ENCODE measurements around the gene HOXC5. TPM values are rescaled to one million over a fixed set of nuclear protein-coding genes. Genes with fewer than 3 reads are reported as not detected.

HOXC5 gene
- total RNA-seq, 1 experiment from 2014 or later = 3.4 TPM

GRCh38 chr12:54054742-54055194 lies 21.9 kb downstream of the HOXC5 start:
- no peaks in the 10 kb centered on the region for H3K27me3 Mint-ChIP-seq (ENCODE audit: insufficient read depth, unreplicated experiment)
- H3K9me3 Mint-ChIP-seq (ENCODE audit: unreplicated experiment) = no peaks in the 10 kb centered on the region
- peak overlapping the region; percentile 51 for H3K4me3 Mint-ChIP-seq (ENCODE audit: unreplicated experiment)
- Histone ChIP-seq H3K27me3 (replicated peaks; ENCODE audit: control insufficient read depth, insufficient read depth, low read length) (no peaks in the 10 kb centered on the region), H3K9me3 (no peaks in the 10 kb centered on the region), H3K36me3 (ENCODE audit: control insufficient read depth, insufficient read depth, low read length) (no peaks in the 10 kb centered on the region), H3K4me3 (ENCODE audit: low read depth, low read length) (peak overlapping the region; percentile 38; the same call in 1 of the 2 replicates), H3K4me1 (peaks cover 14% of the 10 kb centered on the region)
- ChIA-PET CTCF (no interaction called here), POLR2A (interaction anchor here (1.3 kb wide), 1 partner anchor 38 kb away, joined by 3 read pairs; no protein-coding TSS in a partner anchor)
- intact Hi-C loops (cut with micrococcal nuclease; ENCODE audit: unreplicated experiment) = no loop called here
- DNase-seq = no peak
- H3K36me3 Mint-ChIP-seq (ENCODE audit: insufficient read depth, unreplicated experiment) = peaks cover 6% of the 10 kb centered on the region
- TF ChIP-seq CTCF (IDR thresholded peaks at IDR 0.05; ENCODE audit: insufficient read depth in 1 of 2, low read depth in 1 of 2, low read length in 1 of 2, severe bottlenecking in 1 of 2, unreplicated experiment in 1 of 2) = no peak
- H3K27ac Mint-ChIP-seq (ENCODE audit: unreplicated experiment) = no peak overlapping the region
- no TSS peak for BruUV-seq (replicated peaks)
- H3K4me1 Mint-ChIP-seq (ENCODE audit: low read depth, unreplicated experiment) = peaks cover 24% of the 10 kb centered on the region

GRCh38 chr12:54055552-54055951 lies 22.7 kb downstream of the HOXC5 start:
- Histone ChIP-seq H3K36me3 (ENCODE audit: control insufficient read depth, insufficient read depth, low read length) (no peaks in the 10 kb centered on the region), H3K9me3 (no peaks in the 10 kb centered on the region), H3K4me3 (ENCODE audit: low read depth, low read length) (no peak overlapping the region), H3K4me1 (peaks cover 14% of the 10 kb centered on the region), H3K27me3 (replicated peaks; ENCODE audit: control insufficient read depth, insufficient read depth, low read length) (no peaks in the 10 kb centered on the region)
- Mint-ChIP-seq H3K4me3 (ENCODE audit: unreplicated experiment) (no peak overlapping the region), H3K27ac (ENCODE audit: unreplicated experiment) (peak overlapping the region; percentile 14), H3K9me3 (ENCODE audit: unreplicated experiment) (no peaks in the 10 kb centered on the region), H3K27me3 (ENCODE audit: insufficient read depth, unreplicated experiment) (no peaks in the 10 kb centered on the region), H3K4me1 (ENCODE audit: low read depth, unreplicated experiment) (peaks cover 22% of the 10 kb centered on the region), H3K36me3 (ENCODE audit: insufficient read depth, unreplicated experiment) (peaks cover 6% of the 10 kb centered on the region)
- intact Hi-C loops (cut with micrococcal nuclease; ENCODE audit: unreplicated experiment) = no loop called here
- ChIA-PET POLR2A (no interaction called here), CTCF (interaction anchor here (0.6 to 1.4 kb wide), 2 partner anchors 80 to 299 kb away, joined by 6 to 7 read pairs; no protein-coding TSS in a partner anchor)
- no peak for DNase-seq
- BruUV-seq (replicated peaks) = no TSS peak
- no peak for TF ChIP-seq CTCF (IDR thresholded peaks at IDR 0.05; ENCODE audit: insufficient read depth in 1 of 2, low read depth in 1 of 2, low read length in 1 of 2, severe bottlenecking in 1 of 2, unreplicated experiment in 1 of 2)

- DNase-seq = no peak
- no peaks in the 10 kb centered on the region for H3K27me3 Mint-ChIP-seq (ENCODE audit: insufficient read depth, unreplicated experiment)
- H3K9me3 Mint-ChIP-seq (ENCODE audit: unreplicated experiment) = no peaks in the 10 kb centered on the region
- H3K36me3 Mint-ChIP-seq (ENCODE audit: insufficient read depth, unreplicated experiment) = peaks cover 6% of the 10 kb centered on the region
- peaks cover 16% of the 10 kb centered on the region for H3K4me1 ChIP-seq
- POLR2A ChIA-PET = no interaction called here
- CTCF ChIA-PET = interaction anchor here (0.5 to 1.4 kb wide), 3 partner anchors 79 to 153 kb away, joined by 3 to 6 read pairs (median 3); no protein-coding TSS in a partner anchor
- no peak for TF ChIP-seq CTCF (IDR thresholded peaks at IDR 0.05; ENCODE audit: insufficient read depth in 1 of 2, low read depth in 1 of 2, low read length in 1 of 2, severe bottlenecking in 1 of 2, unreplicated experiment in 1 of 2)
- no peaks in the 10 kb centered on the region for H3K9me3 ChIP-seq
- no peak overlapping the region for H3K4me3 Mint-ChIP-seq (ENCODE audit: unreplicated experiment)
- H3K36me3 ChIP-seq (ENCODE audit: control insufficient read depth, insufficient read depth, low read length) = no peaks in the 10 kb centered on the region
- no peaks in the 10 kb centered on the region for H3K27me3 ChIP-seq (replicated peaks; ENCODE audit: control insufficient read depth, insufficient read depth, low read length)
- peaks cover 20% of the 10 kb centered on the region for H3K4me1 Mint-ChIP-seq (ENCODE audit: low read depth, unreplicated experiment)
- H3K27ac Mint-ChIP-seq (ENCODE audit: unreplicated experiment) = peak overlapping the region; percentile 14
- H3K4me3 ChIP-seq (ENCODE audit: low read depth, low read length) = no peak overlapping the region
- intact Hi-C loops (cut with micrococcal nuclease; ENCODE audit: unreplicated experiment) = no loop called here
- no TSS peak for BruUV-seq (replicated peaks)
Observed at GRCh38 chr12:54056110-54056509, 23.3 kb downstream of the HOXC5 start.

All from Caco-2 (cell line).